ENCODE results near the gene ITGB7. TPM values are rescaled to one million over a fixed set of nuclear protein-coding genes. Genes with fewer than 3 reads are reported as not detected.

ITGB7 gene
- total RNA-seq, 1 donor from 2014 or later: 1.3 TPM

DNA sequence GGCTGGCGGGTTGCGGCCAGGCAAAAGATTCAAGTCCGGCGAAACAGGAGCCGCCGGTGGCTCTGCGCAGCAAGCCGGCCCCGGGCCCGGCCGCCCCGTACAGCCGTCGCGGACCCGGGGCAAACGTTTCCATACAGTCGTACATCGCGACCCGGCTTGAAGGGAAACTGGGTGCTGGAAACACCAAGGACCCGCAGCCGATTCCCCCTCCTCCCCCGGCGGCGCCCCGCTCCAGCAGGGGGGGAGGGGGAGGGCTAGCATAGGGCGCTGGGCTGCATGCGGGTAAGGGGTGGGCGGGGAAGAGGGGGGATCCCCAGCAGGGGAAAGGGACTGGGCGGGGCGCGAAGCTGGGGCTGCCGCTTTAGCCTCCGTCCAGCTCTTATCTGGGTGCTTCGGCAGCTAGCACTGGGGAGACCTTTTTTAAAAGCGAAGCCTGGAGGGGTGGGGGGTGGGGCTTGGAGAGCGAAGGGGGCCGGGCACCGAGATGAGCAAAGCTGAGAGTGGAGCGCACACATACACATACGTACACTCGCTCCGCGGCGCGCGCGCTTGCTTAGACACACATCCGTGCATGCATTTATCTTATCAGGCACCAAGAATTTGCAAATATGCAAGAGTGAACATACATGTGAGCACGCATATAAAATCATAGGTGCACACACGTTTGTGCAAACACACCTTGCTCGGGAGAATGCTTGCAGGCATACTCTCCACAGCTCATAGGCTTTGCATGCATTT, 13.1 kb upstream of the ITGB7 start:
- H3K9me3 Mint-ChIP-seq (ENCODE audit: unreplicated experiment): no peaks in the 10 kb centered on the region
- no peaks in the 10 kb centered on the region for H3K9me3 ChIP-seq (ENCODE audit: insufficient read depth, low read depth, low read length)
- H3K27me3 Mint-ChIP-seq (ENCODE audit: low read depth, unreplicated experiment): peaks cover 8% of the 10 kb centered on the region
- DNase-seq (ENCODE audit: low read depth): peak; percentile 70
- no peaks in the 10 kb centered on the region for H3K36me3 ChIP-seq (ENCODE audit: insufficient read depth, low read length)
- H3K4me2 ChIP-seq (ENCODE audit: low read length): peak overlapping the region; percentile 100
- H3K27ac ChIP-seq (ENCODE audit: low read depth, low read length): peak overlapping the region; percentile 44
- peak overlapping the region; percentile 80 for H3K9ac ChIP-seq (ENCODE audit: low read length)
- H3K36me3 Mint-ChIP-seq (ENCODE audit: low read depth, unreplicated experiment): no peaks in the 10 kb centered on the region
- no peak for FAIRE-seq
- peaks cover 48% of the 10 kb centered on the region for H3K4me1 Mint-ChIP-seq (ENCODE audit: low read depth, unreplicated experiment)
- H3K27ac Mint-ChIP-seq (ENCODE audit: unreplicated experiment): peak overlapping the region; percentile 53
- H3K4me1 ChIP-seq (ENCODE audit: insufficient read depth, low read length): peaks cover 59% of the 10 kb centered on the region
- H3K27me3 ChIP-seq (ENCODE audit: insufficient read depth, low read length): no peaks in the 10 kb centered on the region
- peak overlapping the region; percentile 87 for H3K4me3 Mint-ChIP-seq (ENCODE audit: unreplicated experiment)
- peaks cover 34% of the 10 kb centered on the region for H4K20me1 ChIP-seq (ENCODE audit: insufficient read depth, low read length)
- H3K79me2 ChIP-seq (ENCODE audit: insufficient read depth, low read length): peaks cover 38% of the 10 kb centered on the region
- no peak for TF ChIP-seq EZH2 (IDR thresholded peaks at IDR 0.05; ENCODE audit: insufficient read depth, low read length)
- TF ChIP-seq, protein P1, sequence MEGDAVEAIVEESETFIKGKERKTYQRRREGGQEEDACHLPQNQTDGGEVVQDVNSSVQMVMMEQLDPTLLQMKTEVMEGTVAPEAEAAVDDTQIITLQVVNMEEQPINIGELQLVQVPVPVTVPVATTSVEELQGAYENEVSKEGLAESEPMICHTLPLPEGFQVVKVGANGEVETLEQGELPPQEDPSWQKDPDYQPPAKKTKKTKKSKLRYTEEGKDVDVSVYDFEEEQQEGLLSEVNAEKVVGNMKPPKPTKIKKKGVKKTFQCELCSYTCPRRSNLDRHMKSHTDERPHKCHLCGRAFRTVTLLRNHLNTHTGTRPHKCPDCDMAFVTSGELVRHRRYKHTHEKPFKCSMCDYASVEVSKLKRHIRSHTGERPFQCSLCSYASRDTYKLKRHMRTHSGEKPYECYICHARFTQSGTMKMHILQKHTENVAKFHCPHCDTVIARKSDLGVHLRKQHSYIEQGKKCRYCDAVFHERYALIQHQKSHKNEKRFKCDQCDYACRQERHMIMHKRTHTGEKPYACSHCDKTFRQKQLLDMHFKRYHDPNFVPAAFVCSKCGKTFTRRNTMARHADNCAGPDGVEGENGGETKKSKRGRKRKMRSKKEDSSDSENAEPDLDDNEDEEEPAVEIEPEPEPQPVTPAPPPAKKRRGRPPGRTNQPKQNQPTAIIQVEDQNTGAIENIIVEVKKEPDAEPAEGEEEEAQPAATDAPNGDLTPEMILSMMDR (IDR thresholded peaks at IDR 0.05; ENCODE audit: insufficient read depth, low read depth, low read length): no peak
- peak overlapping the region; percentile 80 for H3K4me3 ChIP-seq (ENCODE audit: insufficient read depth, low read depth, low read length)
- peak overlapping the region; percentile 61 for H2AFZ ChIP-seq (ENCODE audit: low read depth, low read length)

DNA sequence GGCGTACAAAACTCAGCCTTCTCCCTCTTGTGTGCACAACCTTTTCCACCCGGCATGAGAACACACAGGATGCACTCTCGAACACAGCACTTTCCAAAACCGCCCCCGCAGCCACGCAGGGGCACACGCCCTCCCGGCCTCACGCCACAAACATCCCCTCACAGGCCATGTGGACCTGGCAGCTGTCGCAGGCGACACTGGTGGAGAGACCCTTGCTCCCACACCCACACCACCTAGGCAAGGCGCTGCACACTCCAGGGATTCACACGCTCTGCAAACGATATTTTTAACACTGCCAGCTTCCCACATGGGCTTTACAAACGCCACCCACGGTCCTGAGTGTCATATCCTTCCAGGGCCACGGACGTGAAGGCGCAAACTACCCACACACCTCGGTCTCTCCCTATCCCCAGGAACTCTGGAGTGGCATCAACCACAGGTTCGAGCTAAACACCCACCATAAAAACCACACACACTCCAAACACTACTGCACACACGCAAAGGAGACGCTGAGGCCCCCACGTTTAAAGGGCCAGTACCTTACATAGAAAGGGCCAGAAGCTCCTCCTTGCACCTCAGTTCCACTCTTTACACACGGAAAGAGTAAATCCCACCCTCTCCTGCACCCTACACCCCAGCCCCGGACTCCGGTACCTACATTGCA, 12.4 kb upstream of the ITGB7 start:
- no peaks in the 10 kb centered on the region for H3K9me3 ChIP-seq (ENCODE audit: insufficient read depth, low read depth, low read length)
- peaks cover 41% of the 10 kb centered on the region for H3K4me1 Mint-ChIP-seq (ENCODE audit: low read depth, unreplicated experiment)
- TF ChIP-seq EZH2 (IDR thresholded peaks at IDR 0.05; ENCODE audit: insufficient read depth, low read length): no peak
- TF ChIP-seq, protein P1 (IDR thresholded peaks at IDR 0.05; ENCODE audit: insufficient read depth, low read depth, low read length): no peak
- peak overlapping the region; percentile 80 for H3K9ac ChIP-seq (ENCODE audit: low read length)
- peaks cover 36% of the 10 kb centered on the region for H4K20me1 ChIP-seq (ENCODE audit: insufficient read depth, low read length)
- H3K4me2 ChIP-seq (ENCODE audit: low read length): peak overlapping the region; percentile 100
- H3K36me3 ChIP-seq (ENCODE audit: insufficient read depth, low read length): no peaks in the 10 kb centered on the region
- peak overlapping the region; percentile 80 for H3K4me3 ChIP-seq (ENCODE audit: insufficient read depth, low read depth, low read length)
- peak overlapping the region; percentile 61 for H2AFZ ChIP-seq (ENCODE audit: low read depth, low read length)
- peaks cover 54% of the 10 kb centered on the region for H3K4me1 ChIP-seq (ENCODE audit: insufficient read depth, low read length)
- H3K27ac ChIP-seq (ENCODE audit: low read depth, low read length): peak overlapping the region; percentile 44
- peak overlapping the region; percentile 23 for H3K27ac Mint-ChIP-seq (ENCODE audit: unreplicated experiment)
- H3K27me3 Mint-ChIP-seq (ENCODE audit: low read depth, unreplicated experiment): peaks cover 8% of the 10 kb centered on the region
- peak overlapping the region; percentile 84 for H3K4me3 Mint-ChIP-seq (ENCODE audit: unreplicated experiment)
- peaks cover under 1% of the 10 kb centered on the region for H3K36me3 Mint-ChIP-seq (ENCODE audit: low read depth, unreplicated experiment)
- H3K79me2 ChIP-seq (ENCODE audit: insufficient read depth, low read length): peaks cover 38% of the 10 kb centered on the region
- no peak for FAIRE-seq
- no peaks in the 10 kb centered on the region for H3K9me3 Mint-ChIP-seq (ENCODE audit: unreplicated experiment)
- no peaks in the 10 kb centered on the region for H3K27me3 ChIP-seq (ENCODE audit: insufficient read depth, low read length)
- peak; percentile 69 for DNase-seq (ENCODE audit: low read depth)

Data from astrocyte (in vitro differentiated cells and primary cell).